OCI-LY7 (cell line): ENCODE results near the gene AKIRIN2.

Experiments used
- CTCF ChIP-seq: fragments of 200-600 bp; sonication (generic); conservative IDR thresholded peaks from 2 replicates; pipeline ENCODE4 v1.5.1; 2014; ENCODE audit warnings: mild to moderate bottlenecking, antibody characterized with exemption, low read length, moderate library complexity, mixed read lengths
- EZH2phosphoT487 ChIP-seq: fragments of 200-600 bp; sonication (generic); IDR thresholded peaks from 2 replicates; pipeline ENCODE4 v1.6.1; 2018; ENCODE audit warnings: low read depth, borderline replicate concordance, mild to moderate bottlenecking, mixed run types, antibody characterized with exemption, low read length, moderate library complexity, mixed read lengths

GRCh38 chr6:87736809-87737540 is 34.9 kb upstream of the AKIRIN2 start:
- TF ChIP-seq CTCF (no peak), EZH2phosphoT487 (no peak)
